ENCODE results near the gene NXN. TPM values are rescaled to one million over a fixed set of nuclear protein-coding genes. Genes with fewer than 3 reads are reported as not detected.
"Not testable (repeated sequence)": the region's sequence is repeated elsewhere in the genome, so short reads cannot be mapped to it uniquely, and the experiment has no call there.

The NXN gene
- total RNA-seq, 1 donor from 2014 or later, result 51.6 TPM

DNA sequence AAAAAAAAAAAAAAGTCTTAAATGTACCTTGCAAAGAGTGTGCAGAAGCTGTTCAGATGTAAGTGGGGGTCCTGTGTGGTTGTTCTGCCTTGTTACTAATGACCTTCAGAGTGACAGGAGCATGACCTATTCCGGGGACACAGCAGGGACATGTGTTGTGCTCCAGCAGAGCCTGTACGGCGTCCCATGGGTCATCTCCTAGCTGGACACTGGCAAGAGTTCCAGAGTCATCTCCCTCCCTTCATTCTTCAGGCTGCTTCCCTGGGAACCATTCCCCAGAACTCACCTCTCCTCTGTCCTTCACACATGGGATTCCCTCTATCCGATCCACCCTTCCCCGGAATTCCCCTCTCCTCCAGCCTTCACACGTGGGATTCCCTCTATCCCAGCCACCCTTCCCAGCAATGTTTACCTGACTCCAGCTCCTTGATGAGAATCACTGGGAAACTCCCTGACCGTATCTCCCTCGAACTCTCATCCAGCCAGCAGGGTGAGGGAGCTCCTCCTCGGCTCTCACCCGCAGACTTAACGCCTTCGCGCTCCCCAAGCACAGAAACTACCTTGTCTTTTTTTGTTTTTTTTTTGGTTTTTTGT lies 111.6 kb downstream of the NXN start:
- TF ChIP-seq POLR2AphosphoS5 (IDR thresholded peaks at IDR 0.05; ENCODE audit: insufficient read depth in 1 of 2, low read depth in 1 of 2) (no peak), POLR2A (IDR thresholded peaks at IDR 0.05) (no peak)
- TF ChIP-seq, protein P1, sequence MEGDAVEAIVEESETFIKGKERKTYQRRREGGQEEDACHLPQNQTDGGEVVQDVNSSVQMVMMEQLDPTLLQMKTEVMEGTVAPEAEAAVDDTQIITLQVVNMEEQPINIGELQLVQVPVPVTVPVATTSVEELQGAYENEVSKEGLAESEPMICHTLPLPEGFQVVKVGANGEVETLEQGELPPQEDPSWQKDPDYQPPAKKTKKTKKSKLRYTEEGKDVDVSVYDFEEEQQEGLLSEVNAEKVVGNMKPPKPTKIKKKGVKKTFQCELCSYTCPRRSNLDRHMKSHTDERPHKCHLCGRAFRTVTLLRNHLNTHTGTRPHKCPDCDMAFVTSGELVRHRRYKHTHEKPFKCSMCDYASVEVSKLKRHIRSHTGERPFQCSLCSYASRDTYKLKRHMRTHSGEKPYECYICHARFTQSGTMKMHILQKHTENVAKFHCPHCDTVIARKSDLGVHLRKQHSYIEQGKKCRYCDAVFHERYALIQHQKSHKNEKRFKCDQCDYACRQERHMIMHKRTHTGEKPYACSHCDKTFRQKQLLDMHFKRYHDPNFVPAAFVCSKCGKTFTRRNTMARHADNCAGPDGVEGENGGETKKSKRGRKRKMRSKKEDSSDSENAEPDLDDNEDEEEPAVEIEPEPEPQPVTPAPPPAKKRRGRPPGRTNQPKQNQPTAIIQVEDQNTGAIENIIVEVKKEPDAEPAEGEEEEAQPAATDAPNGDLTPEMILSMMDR (IDR thresholded peaks at IDR 0.05), result no peak
- H3K4me1 ChIP-seq, result peaks cover 61% of the 10 kb centered on the region
- no peak overlapping the region for H3K4me3 ChIP-seq
- H3K27me3 ChIP-seq, result no peaks in the 10 kb centered on the region
- H3K27ac ChIP-seq, result peak overlapping the region; percentile 82
- H3K9me3 ChIP-seq, result no peaks in the 10 kb centered on the region
- DNase-seq (ENCODE audit: extremely low spot score in 2 of 2), result no peak
- H3K36me3 ChIP-seq, result peaks cover 0 to 9% of the 10 kb centered on the region in 2 donors
- intact Hi-C loops (cut with DNase I), result no loop called here

DNA sequence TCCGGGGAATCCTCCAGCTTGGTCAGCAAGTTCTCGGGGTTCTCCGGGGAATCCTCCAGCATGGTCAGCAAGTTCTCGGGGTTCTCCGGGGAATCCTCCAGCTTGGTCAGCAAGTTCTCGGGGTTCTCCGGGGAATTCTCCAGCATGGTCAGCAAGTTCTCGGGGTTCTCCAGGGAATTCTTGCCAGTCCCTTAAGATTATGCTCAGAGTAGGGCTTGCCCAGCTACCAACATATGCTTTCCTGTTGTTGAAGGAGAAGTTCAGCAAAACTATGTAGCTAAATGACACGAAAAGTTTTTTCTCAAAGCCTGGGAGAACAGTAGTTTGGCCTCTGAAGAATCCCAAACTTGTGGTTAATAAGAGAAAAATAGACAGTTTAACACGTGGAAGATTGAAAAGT lies 112.3 kb downstream of the NXN start:
- H3K4me3 ChIP-seq; H3K9me3 ChIP-seq; DNase-seq (ENCODE audit: extremely low spot score in 2 of 2); H3K36me3 ChIP-seq; intact Hi-C loops (cut with DNase I); H3K27me3 ChIP-seq: not testable (repeated sequence)
- Histone ChIP-seq H3K27ac (peak overlapping the region; percentile 82), H3K4me1 (peaks cover 61% of the 10 kb centered on the region)

DNA sequence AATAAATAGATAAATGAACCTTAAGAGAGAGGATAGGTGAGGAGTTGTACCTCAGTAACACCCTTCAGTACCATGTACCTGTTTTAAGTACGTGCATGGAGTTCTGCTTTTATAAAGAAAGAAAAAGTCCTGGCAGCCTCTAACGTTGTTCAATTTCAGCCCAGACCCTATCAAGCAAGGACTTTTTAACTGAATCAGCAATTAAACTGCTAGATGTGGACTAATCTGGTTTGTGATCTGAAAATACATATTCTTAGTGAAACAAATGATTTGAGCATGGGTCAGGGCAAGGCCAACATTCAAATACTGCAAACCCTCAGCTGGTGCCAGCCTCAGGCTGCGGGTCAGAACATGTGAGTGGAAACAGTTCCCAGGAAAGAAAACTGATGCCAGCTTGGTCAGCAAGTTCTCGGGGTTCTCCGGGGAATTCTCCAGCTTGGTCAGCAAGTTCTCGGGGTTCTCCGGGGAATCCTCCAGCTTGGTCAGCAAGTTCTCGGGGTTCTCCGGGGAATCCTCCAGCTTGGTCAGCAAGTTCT lies 112.9 kb downstream of the NXN start:
- Histone ChIP-seq H3K4me3 (no peak overlapping the region), H3K4me1 (peaks cover 61% of the 10 kb centered on the region), H3K36me3 (peaks cover 0 to 9% of the 10 kb centered on the region in 2 donors), H3K27me3 (no peaks in the 10 kb centered on the region), H3K27ac (peak overlapping the region; percentile 2), H3K9me3 (no peaks in the 10 kb centered on the region)
- intact Hi-C loops (cut with DNase I), result no loop called here
- DNase-seq (ENCODE audit: extremely low spot score in 2 of 2), result no peak
- TF ChIP-seq POLR2AphosphoS5 (IDR thresholded peaks at IDR 0.05; ENCODE audit: insufficient read depth in 1 of 2, low read depth in 1 of 2) (no peak), POLR2A (IDR thresholded peaks at IDR 0.05) (no peak)
- TF ChIP-seq, protein P1 (IDR thresholded peaks at IDR 0.05), result no peak

DNA sequence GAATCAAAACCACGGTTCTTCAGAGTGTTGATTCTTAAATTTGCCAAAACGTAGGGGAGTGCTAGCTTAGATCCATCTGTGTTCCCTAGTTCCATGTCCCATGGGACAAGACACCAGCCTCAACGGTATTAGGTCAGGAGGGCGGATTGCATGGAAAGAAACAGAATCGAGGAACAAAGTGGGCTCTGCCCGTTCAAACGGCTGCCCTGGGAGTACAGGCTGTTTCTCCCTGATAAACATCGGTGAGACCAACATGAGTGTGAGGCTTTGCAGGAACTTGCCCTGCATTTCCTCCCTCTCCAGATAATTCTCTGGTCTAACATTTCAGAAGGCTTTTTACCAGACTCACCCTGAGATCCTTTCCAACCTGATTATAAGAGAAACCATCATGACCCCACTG lies 115.3 kb downstream of the NXN start:
- Histone ChIP-seq H3K27me3 (no peaks in the 10 kb centered on the region), H3K9me3 (no peaks in the 10 kb centered on the region), H3K27ac (peak overlapping the region; percentile 36), H3K4me3 (no peak overlapping the region), H3K36me3 (peaks cover 0 to 9% of the 10 kb centered on the region in 2 donors), H3K4me1 (peaks cover 67% of the 10 kb centered on the region)
- intact Hi-C loops (cut with DNase I), result no loop called here
- DNase-seq (ENCODE audit: extremely low spot score in 2 of 2), result no peak
- no peak for TF ChIP-seq POLR2AphosphoS5 (IDR thresholded peaks at IDR 0.05; ENCODE audit: insufficient read depth in 1 of 2, low read depth in 1 of 2)
- TF ChIP-seq, protein P1 (IDR thresholded peaks at IDR 0.05), result no peak
- TF ChIP-seq POLR2A (IDR thresholded peaks at IDR 0.05), result no peak

DNA sequence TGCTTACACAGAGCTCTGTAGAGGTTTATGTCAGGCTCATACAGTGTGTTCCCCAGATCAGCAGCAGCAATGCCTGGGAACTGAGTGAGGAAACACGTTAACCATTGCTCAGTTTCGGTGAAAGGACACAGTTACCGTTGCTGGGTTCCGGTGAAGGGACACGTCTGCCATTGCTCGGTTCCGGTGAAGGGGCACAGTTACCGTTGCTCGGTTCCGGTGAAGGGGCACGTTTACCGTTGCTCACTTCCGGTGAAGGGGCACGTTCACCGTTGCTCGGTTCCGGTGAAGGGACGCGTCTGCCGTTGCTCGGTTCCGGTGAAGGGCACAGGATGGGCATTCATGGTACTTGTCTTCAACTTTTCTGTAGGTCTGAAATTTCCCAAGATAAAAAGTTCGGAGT lies 115.7 kb downstream of the NXN start:
- no peaks in the 10 kb centered on the region for H3K9me3 ChIP-seq
- no peak for TF ChIP-seq POLR2AphosphoS5 (IDR thresholded peaks at IDR 0.05; ENCODE audit: insufficient read depth in 1 of 2, low read depth in 1 of 2)
- TF ChIP-seq, protein P1 (IDR thresholded peaks at IDR 0.05), result no peak
- TF ChIP-seq POLR2A (IDR thresholded peaks at IDR 0.05), result no peak
- peaks cover 67% of the 10 kb centered on the region for H3K4me1 ChIP-seq
- peaks cover 0 to 9% of the 10 kb centered on the region in 2 donors for H3K36me3 ChIP-seq
- H3K27ac ChIP-seq, result peak overlapping the region; percentile 36
- DNase-seq (ENCODE audit: extremely low spot score in 2 of 2), result no peak
- H3K27me3 ChIP-seq, result no peaks in the 10 kb centered on the region
- intact Hi-C loops (cut with DNase I), result no loop called here
- no peak overlapping the region for H3K4me3 ChIP-seq
